Natural killer cell (primary cell): ENCODE measurements around the gene PYURF. TPM values are rescaled to one million over a fixed set of nuclear protein-coding genes. Genes with fewer than 3 reads are reported as not detected.

Experiments used
- ATAC-seq, 3 donors: fragments of 150-1000 bp in 2 of 3; fragments of 200-7000 bp in 1 of 3; cut with Tn5 transposase; 1 replicate in 1 of 3; 2 replicates in 2 of 3; pipeline ENCODE4 v1.10.0; 2021; ENCODE audit warnings: mild to moderate bottlenecking in 2 of 3, moderate library complexity in 2 of 3
- DNase-seq, 2 donors: peaks; one replicate each; pipeline versions ENCODE4 v3.0.0 to v3.0.0-alpha.2; 2013 to 2021; ENCODE audit warnings: mixed read lengths in 1 of 2
- H3K27ac ChIP-seq: one replicate; pipeline ENCODE4 v1.5.1; 2013; ENCODE audit warnings: mild to moderate bottlenecking, low read length
- H3K27me3 ChIP-seq: one replicate; pipeline ENCODE4 v1.6.1; 2013; ENCODE audit warnings: low read length; ENCODE audit not compliant: control insufficient read depth, insufficient read depth
- H3K36me3 ChIP-seq: one replicate; pipeline ENCODE4 v1.6.1; 2013; ENCODE audit warnings: low read length; ENCODE audit not compliant: control insufficient read depth, insufficient read depth
- H3K4me1 ChIP-seq: one replicate; pipeline ENCODE4 v1.6.1; 2013; ENCODE audit warnings: low read length; ENCODE audit not compliant: control insufficient read depth, insufficient read depth
- H3K4me3 ChIP-seq: one replicate; pipeline ENCODE4 v1.5.1; 2013; ENCODE audit warnings: low read length
- H3K9me3 ChIP-seq: one replicate; pipeline ENCODE4 v1.6.1; 2013; ENCODE audit warnings: low read length; ENCODE audit not compliant: control insufficient read depth, insufficient read depth
- H3K27ac Mint-ChIP-seq, 2 donors: one replicate each; pipeline ENCODE4 v1.8.0; 2022; ENCODE audit warnings: mild to moderate bottlenecking in 2 of 2, mixed read lengths in 2 of 2, moderate library complexity in 1 of 2
- H3K27me3 Mint-ChIP-seq, 2 donors: one replicate each; pipeline ENCODE4 v1.8.0; 2022; ENCODE audit warnings: low read depth in 2 of 2, mixed read lengths in 2 of 2
- H3K36me3 Mint-ChIP-seq: one replicate; pipeline ENCODE4 v1.8.0; 2022; ENCODE audit warnings: mixed read lengths
- H3K4me1 Mint-ChIP-seq, 2 donors: one replicate each; pipeline ENCODE4 v1.8.0; 2022; ENCODE audit warnings: mixed read lengths in 2 of 2
- H3K4me3 Mint-ChIP-seq: one replicate; pipeline ENCODE4 v1.8.0; 2022; ENCODE audit warnings: mild to moderate bottlenecking, moderate library complexity, mixed read lengths
- H3K9me3 Mint-ChIP-seq, 2 donors: one replicate each; pipeline ENCODE4 v1.8.0; 2022; ENCODE audit warnings: mixed read lengths in 2 of 2
- WGBS: methylation state at CpG from one replicate; pipeline ENCODE4 v1.1.7; 2013; ENCODE audit warnings: missing lambda C conversion rate; ENCODE audit not compliant: insufficient coverage; 5-methylcytosine and 5-hydroxymethylcytosine counted together
- intact Hi-C: fragments of 100-400 bp; cut with micrococcal nuclease; formaldehyde crosslinking; loops from one replicate; pipeline ENCODE4 v1.14.2; 2022
- total RNA-seq, 4 donors: library from RNA; stranded (reverse); fragments of 120-200 nt in 1 of 4; gene quantifications; one replicate each; pipeline versions ENCODE4 v1.2.3 to v1.2.4, GENCODE V29; 2013 to 2022
- TF ChIP-seq, protein P1 (sequence below): fragments of 200-600 bp; IDR thresholded peaks from one replicate; pipeline ENCODE4 v1.8.0; 2022; ENCODE audit warnings: antibody characterized with exemption

The PYURF gene
- total RNA-seq, 3 donors from 2014 or later (not counting 1 experiment from before 2014, with no cell fraction given): 33.4 to 37.6 (median 35.5) TPM

- DNase-seq: no peak
- no peak overlapping the region for H3K27ac Mint-ChIP-seq
- no peaks in the 10 kb centered on the region for H3K9me3 Mint-ChIP-seq
- Histone ChIP-seq H3K9me3 (no peaks in the 10 kb centered on the region), H3K27me3 (no peaks in the 10 kb centered on the region), H3K4me1 (peaks cover under 1% of the 10 kb centered on the region), H3K36me3 (no peaks in the 10 kb centered on the region), H3K4me3 (no peak overlapping the region), H3K27ac (no peak overlapping the region)
- ATAC-seq: no peak
- intact Hi-C loops: no loop called here
- H3K4me3 Mint-ChIP-seq: no peak overlapping the region
- H3K27me3 Mint-ChIP-seq: peaks cover 0 to 3% of the 10 kb centered on the region in 2 donors
- H3K4me1 Mint-ChIP-seq: no peaks in the 10 kb centered on the region
- 85% methylated on average over 3 of the region's 3 CpGs for WGBS
- H3K36me3 Mint-ChIP-seq: no peaks in the 10 kb centered on the region
- TF ChIP-seq, protein P1, sequence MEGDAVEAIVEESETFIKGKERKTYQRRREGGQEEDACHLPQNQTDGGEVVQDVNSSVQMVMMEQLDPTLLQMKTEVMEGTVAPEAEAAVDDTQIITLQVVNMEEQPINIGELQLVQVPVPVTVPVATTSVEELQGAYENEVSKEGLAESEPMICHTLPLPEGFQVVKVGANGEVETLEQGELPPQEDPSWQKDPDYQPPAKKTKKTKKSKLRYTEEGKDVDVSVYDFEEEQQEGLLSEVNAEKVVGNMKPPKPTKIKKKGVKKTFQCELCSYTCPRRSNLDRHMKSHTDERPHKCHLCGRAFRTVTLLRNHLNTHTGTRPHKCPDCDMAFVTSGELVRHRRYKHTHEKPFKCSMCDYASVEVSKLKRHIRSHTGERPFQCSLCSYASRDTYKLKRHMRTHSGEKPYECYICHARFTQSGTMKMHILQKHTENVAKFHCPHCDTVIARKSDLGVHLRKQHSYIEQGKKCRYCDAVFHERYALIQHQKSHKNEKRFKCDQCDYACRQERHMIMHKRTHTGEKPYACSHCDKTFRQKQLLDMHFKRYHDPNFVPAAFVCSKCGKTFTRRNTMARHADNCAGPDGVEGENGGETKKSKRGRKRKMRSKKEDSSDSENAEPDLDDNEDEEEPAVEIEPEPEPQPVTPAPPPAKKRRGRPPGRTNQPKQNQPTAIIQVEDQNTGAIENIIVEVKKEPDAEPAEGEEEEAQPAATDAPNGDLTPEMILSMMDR: no peak
Measured at GRCh38 chr4:88531549-88531948, 8.0 kb upstream of the PYURF start.

DNA sequence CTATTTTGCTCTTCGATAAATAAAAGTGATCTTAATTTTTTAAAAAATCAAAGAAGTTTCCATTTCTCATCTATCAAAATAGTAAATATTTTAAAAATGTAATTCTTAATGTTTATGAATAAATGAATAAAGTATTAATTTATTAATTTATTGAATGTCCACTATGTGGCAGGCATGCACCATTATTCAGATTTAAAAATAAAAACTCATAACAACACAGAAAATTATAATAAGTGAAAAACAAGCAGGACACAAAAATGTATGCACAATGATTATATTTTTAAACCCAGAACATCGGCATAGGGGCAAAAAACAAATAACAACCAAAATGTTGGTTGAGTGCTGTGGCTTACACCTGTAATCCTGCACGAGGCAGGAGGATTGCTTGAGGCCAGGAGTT is 5.3 kb upstream of the PYURF start:
- peaks cover 8% of the 10 kb centered on the region for H3K4me1 ChIP-seq
- no peak overlapping the region for H3K27ac ChIP-seq
- H3K9me3 ChIP-seq: no peaks in the 10 kb centered on the region
- H3K36me3 ChIP-seq: no peaks in the 10 kb centered on the region
- TF ChIP-seq, protein P1: no peak
- H3K9me3 Mint-ChIP-seq: no peaks in the 10 kb centered on the region
- no peak overlapping the region for H3K27ac Mint-ChIP-seq
- no peaks in the 10 kb centered on the region for H3K27me3 Mint-ChIP-seq
- no peaks in the 10 kb centered on the region for H3K36me3 Mint-ChIP-seq
- no peak overlapping the region for H3K4me3 ChIP-seq
- no peak for ATAC-seq
- intact Hi-C loops: no loop called here
- H3K27me3 ChIP-seq: no peaks in the 10 kb centered on the region
- peaks cover 5% of the 10 kb centered on the region in 2 donors for H3K4me1 Mint-ChIP-seq
- no peak for DNase-seq
- WGBS: 85% methylated on average over 2 of the region's 3 CpGs
- H3K4me3 Mint-ChIP-seq: no peak overlapping the region

DNA sequence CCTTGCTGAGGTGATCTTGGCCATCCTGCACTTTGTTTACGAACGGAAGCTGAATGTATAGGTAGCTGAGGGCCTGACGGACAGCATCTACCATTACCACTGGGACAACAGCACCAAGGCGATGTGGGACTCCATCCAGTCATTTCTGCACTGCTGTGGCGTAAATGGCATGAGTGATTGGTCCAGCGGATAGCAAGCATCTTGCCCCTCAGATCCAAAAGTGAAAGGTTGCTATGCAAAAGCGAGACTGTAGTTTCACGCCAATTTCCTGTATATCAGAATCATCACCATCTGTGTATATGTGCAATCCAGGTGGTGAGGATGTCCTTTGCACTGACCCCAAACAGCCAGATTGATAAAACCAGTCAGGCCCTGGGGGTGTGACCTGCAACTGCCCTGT is 4.2 kb upstream of the PYURF start:
- ATAC-seq (no peak), DNase-seq (no peak)
- no peaks in the 10 kb centered on the region for H3K9me3 ChIP-seq
- H3K27ac ChIP-seq: no peak overlapping the region
- 81% methylated on average over 8 of the region's 8 CpGs for WGBS
- Mint-ChIP-seq H3K27me3 (no peaks in the 10 kb centered on the region), H3K4me3 (no peak overlapping the region), H3K4me1 (peaks cover 9 to 10% of the 10 kb centered on the region in 2 donors), H3K9me3 (no peaks in the 10 kb centered on the region), H3K36me3 (no peaks in the 10 kb centered on the region), H3K27ac (no peak overlapping the region)
- H3K36me3 ChIP-seq: no peaks in the 10 kb centered on the region
- peaks cover 14% of the 10 kb centered on the region for H3K4me1 ChIP-seq
- intact Hi-C loops: no loop called here
- TF ChIP-seq, protein P1: no peak
- H3K4me3 ChIP-seq: no peak overlapping the region
- no peaks in the 10 kb centered on the region for H3K27me3 ChIP-seq

DNA sequence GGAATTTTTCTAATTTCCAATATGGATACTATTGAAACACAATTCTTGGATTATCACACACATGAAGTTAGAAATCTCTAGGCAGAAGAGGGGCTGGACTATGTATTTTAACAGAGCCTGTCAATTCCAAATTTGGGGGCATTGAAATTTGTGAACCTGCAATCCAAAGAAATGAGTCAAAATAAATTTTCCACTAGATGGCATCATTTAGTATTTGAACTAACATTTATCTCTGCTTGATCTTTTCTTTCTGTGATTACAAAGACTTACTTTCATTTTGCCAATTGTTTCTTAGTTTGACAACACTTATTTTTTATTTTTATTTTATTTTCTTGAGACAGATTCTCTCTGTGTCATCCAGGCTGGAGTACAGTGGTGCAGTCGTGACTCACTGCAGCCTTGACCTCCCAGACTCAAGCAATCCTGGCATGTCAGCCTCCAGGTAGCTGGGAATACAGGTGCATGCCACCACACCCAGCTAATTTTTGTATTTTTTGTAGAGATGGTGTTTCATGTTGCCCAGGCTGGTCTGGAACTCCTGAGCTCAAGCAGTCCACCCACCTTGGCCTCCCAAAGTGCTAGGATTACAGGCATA is 2.7 kb upstream of the PYURF start:
- peaks cover 22 to 24% of the 10 kb centered on the region in 2 donors for H3K4me1 Mint-ChIP-seq
- peak overlapping the region; percentile 40 for H3K4me3 Mint-ChIP-seq
- H3K27ac Mint-ChIP-seq: peak overlapping the region; percentile 31 to 50

More for the DNA sequence above, 2.7 kb upstream of the PYURF start:
- WGBS: 47% methylated on average over 1 of the region's 1 CpG
- DNase-seq (peak in 1 of 2 donors; percentile 53), ATAC-seq (no peak)
- Histone ChIP-seq H3K27me3 (no peaks in the 10 kb centered on the region), H3K36me3 (no peaks in the 10 kb centered on the region), H3K9me3 (no peaks in the 10 kb centered on the region), H3K27ac (no peak overlapping the region), H3K4me3 (no peak overlapping the region), H3K4me1 (peaks cover 17% of the 10 kb centered on the region)
- no peaks in the 10 kb centered on the region for H3K36me3 Mint-ChIP-seq
- TF ChIP-seq, protein P1: peak; percentile 23
- no peaks in the 10 kb centered on the region for H3K27me3 Mint-ChIP-seq
- intact Hi-C loops: loop anchor here (1.0 kb wide), 1 partner anchor 498 kb away; no protein-coding TSS in a partner anchor
- H3K9me3 Mint-ChIP-seq: no peaks in the 10 kb centered on the region
